Neural cell (in vitro differentiated cells): Measurements from ENCODE around the gene SCARB1. TPM values are rescaled to one million over a fixed set of nuclear protein-coding genes. Genes with fewer than 3 reads are reported as not detected.

ENCODE experiments used
- H2AFZ ChIP-seq: fragments of 200-600, 300-800 bp; sonication (generic), shearing (Covaris generic); 2 replicates; pipeline ENCODE4 v1.6.0; 2014; ENCODE audit warnings: low read depth, mild to moderate bottlenecking, antibody characterized with exemption, low read length, moderate library complexity
- H3F3A ChIP-seq: fragments of 200-600 bp; shearing (Covaris generic); 2 replicates; pipeline ENCODE4 v1.6.1; 2016; ENCODE audit warnings: mild to moderate bottlenecking, moderate library complexity, mixed read lengths, antibody characterized with exemption, low read length; ENCODE audit not compliant: insufficient read depth, poor library complexity, severe bottlenecking
- H3K27ac ChIP-seq: fragments of 200-600, 300-800 bp; sonication (generic), shearing (Covaris generic); 2 replicates; pipeline ENCODE4 v1.5.1; 2014; ENCODE audit warnings: mild to moderate bottlenecking, low read length, moderate library complexity
- H3K27me3 ChIP-seq: fragments of 300-800, 200-600 bp; sonication (generic), shearing (Covaris generic); 2 replicates; pipeline ENCODE4 v1.6.0; 2014; ENCODE audit warnings: mild to moderate bottlenecking, low read depth, low read length, moderate library complexity; ENCODE audit not compliant: insufficient read depth
- H3K36me3 ChIP-seq: fragments of 300-800, 200-600 bp; sonication (generic), shearing (Covaris generic); 2 replicates; pipeline ENCODE4 v1.5.1; 2014; ENCODE audit warnings: mild to moderate bottlenecking, antibody characterized with exemption, low read length, moderate library complexity; ENCODE audit not compliant: insufficient read depth
- H3K4me2 ChIP-seq: fragments of 300-800, 200-600 bp; sonication (generic), shearing (Covaris generic); 2 replicates; pipeline ENCODE4 v1.6.0; 2014; ENCODE audit warnings: mild to moderate bottlenecking, low read length
- H3K4me3 ChIP-seq: fragments of 300-800, 200-600 bp; sonication (generic), shearing (Covaris generic); 2 replicates; pipeline ENCODE4 v1.5.1; 2014; ENCODE audit warnings: mild to moderate bottlenecking, low read length, moderate library complexity
- H3K79me2 ChIP-seq: fragments of 200-600 bp; shearing (Covaris generic); replicated peaks from 2 replicates; pipeline ENCODE4 v1.6.0; 2014; ENCODE audit warnings: mild to moderate bottlenecking, low read length, moderate library complexity; ENCODE audit not compliant: insufficient read depth
- H3K9ac ChIP-seq: fragments of 300-800, 200-600 bp; sonication (generic), shearing (Covaris generic); 2 replicates; pipeline ENCODE4 v1.6.1; 2016; ENCODE audit warnings: mild to moderate bottlenecking, low read length, mixed read lengths
- H3K9me2 ChIP-seq: fragments of 200-600 bp; shearing (Covaris generic); 2 replicates; pipeline ENCODE4 v1.6.1; 2016; ENCODE audit warnings: mild to moderate bottlenecking, low read length, mixed read lengths; ENCODE audit not compliant: insufficient read depth
- H3K9me3 ChIP-seq: fragments of 200-600, 300-800 bp; sonication (generic), shearing (Covaris generic); 2 replicates; pipeline ENCODE4 v1.6.1; 2016; ENCODE audit warnings: mild to moderate bottlenecking, mixed run types, low read length, moderate library complexity, mixed read lengths
- H4K20me1 ChIP-seq: fragments of 200-600 bp; shearing (Covaris generic); 2 replicates; pipeline ENCODE4 v1.6.1; 2016; ENCODE audit warnings: mild to moderate bottlenecking, mixed run types; ENCODE audit not compliant: insufficient read depth
- EP300 ChIP-seq: fragments of 450-650 bp; conservative IDR thresholded peaks from 2 replicates; pipeline ENCODE4 v1.6.1; 2014; ENCODE audit warnings: antibody characterized with exemption, mild to moderate bottlenecking, moderate library complexity; ENCODE audit not compliant: poor library complexity, severe bottlenecking
- EZH2 ChIP-seq: fragments of 200-600, 300-800 bp; shearing (Covaris generic), sonication (generic); IDR thresholded peaks from 2 replicates; pipeline ENCODE4 v1.6.1; 2014; ENCODE audit warnings: antibody characterized with exemption, low read length, borderline replicate concordance, mild to moderate bottlenecking; ENCODE audit not compliant: insufficient read depth, poor library complexity, severe bottlenecking
- MXI1 ChIP-seq: fragments of 450-650 bp; conservative IDR thresholded peaks from 2 replicates; pipeline ENCODE4 v1.6.1; 2014; ENCODE audit warnings: antibody characterized with exemption, mild to moderate bottlenecking; ENCODE audit not compliant: poor library complexity, severe bottlenecking
- POLR2AphosphoS5 ChIP-seq: IDR thresholded peaks from 2 replicates; pipeline ENCODE4 v1.6.1; 2012
- RAD21 ChIP-seq: fragments of 450-650 bp; conservative IDR thresholded peaks from 2 replicates; pipeline ENCODE4 v1.6.1; 2014; ENCODE audit warnings: antibody characterized with exemption, mild to moderate bottlenecking, moderate library complexity
- SMC3 ChIP-seq: fragments of 450-650 bp; conservative IDR thresholded peaks from 2 replicates; pipeline ENCODE4 v1.6.1; 2014; ENCODE audit warnings: antibody characterized with exemption, mild to moderate bottlenecking, moderate library complexity; ENCODE audit not compliant: poor library complexity
- TAF1 ChIP-seq: IDR thresholded peaks from 2 replicates; pipeline ENCODE4 v1.6.1; 2012; ENCODE audit warnings: low read depth
- polyA plus RNA-seq: library from polyadenylated mRNA; depleted of rRNA; stranded (reverse); fragments of >200 nt; gene quantifications from 2 replicates; pipeline ENCODE4 v1.2.3, GENCODE V29; 2014
- TF ChIP-seq, protein P1 (sequence below): fragments of 450-650 bp; IDR thresholded peaks from 2 replicates; pipeline ENCODE4 v1.5.1; 2014; ENCODE audit warnings: antibody characterized with exemption, mild to moderate bottlenecking, moderate library complexity; ENCODE audit not compliant: poor library complexity, severe bottlenecking
- TF ChIP-seq, protein P2 (sequence below): IDR thresholded peaks from 2 replicates; pipeline ENCODE4 v1.6.1; 2012; ENCODE audit warnings: borderline replicate concordance

The SCARB1 gene
- polyA plus RNA-seq, 1 donor from 2014 or later = 5.8 TPM

- Histone ChIP-seq H2AFZ (no peak overlapping the region), H3K4me3 (no peak overlapping the region), H3K27ac (no peak overlapping the region), H3K9me3 (no peaks in the 10 kb centered on the region), H3K36me3 (no peaks in the 10 kb centered on the region), H3F3A (peaks cover 3% of the 10 kb centered on the region), H3K4me2 (no peak overlapping the region), H3K9ac (no peak overlapping the region), H4K20me1 (no peaks in the 10 kb centered on the region), H3K27me3 (no peaks in the 10 kb centered on the region), H3K9me2 (no peaks in the 10 kb centered on the region), H3K79me2 (no peaks in the 10 kb centered on the region)
- no peak for TF ChIP-seq TAF1
- TF ChIP-seq POLR2AphosphoS5 = no peak
- TF ChIP-seq EZH2 = no peak
- no peak for TF ChIP-seq MXI1
- TF ChIP-seq SMC3 = no peak
- no peak for TF ChIP-seq EP300
- TF ChIP-seq, protein P1, sequence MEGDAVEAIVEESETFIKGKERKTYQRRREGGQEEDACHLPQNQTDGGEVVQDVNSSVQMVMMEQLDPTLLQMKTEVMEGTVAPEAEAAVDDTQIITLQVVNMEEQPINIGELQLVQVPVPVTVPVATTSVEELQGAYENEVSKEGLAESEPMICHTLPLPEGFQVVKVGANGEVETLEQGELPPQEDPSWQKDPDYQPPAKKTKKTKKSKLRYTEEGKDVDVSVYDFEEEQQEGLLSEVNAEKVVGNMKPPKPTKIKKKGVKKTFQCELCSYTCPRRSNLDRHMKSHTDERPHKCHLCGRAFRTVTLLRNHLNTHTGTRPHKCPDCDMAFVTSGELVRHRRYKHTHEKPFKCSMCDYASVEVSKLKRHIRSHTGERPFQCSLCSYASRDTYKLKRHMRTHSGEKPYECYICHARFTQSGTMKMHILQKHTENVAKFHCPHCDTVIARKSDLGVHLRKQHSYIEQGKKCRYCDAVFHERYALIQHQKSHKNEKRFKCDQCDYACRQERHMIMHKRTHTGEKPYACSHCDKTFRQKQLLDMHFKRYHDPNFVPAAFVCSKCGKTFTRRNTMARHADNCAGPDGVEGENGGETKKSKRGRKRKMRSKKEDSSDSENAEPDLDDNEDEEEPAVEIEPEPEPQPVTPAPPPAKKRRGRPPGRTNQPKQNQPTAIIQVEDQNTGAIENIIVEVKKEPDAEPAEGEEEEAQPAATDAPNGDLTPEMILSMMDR = no peak
These were observed 113.5 kb downstream of the SCARB1 start for GRCh38 chr12:124750149-124750656.

GRCh38 chr12:124749725-124750124 lies 113.9 kb downstream of the SCARB1 start:
- no peak for TF ChIP-seq RAD21
- no peak for TF ChIP-seq TAF1
- TF ChIP-seq, protein P2, sequence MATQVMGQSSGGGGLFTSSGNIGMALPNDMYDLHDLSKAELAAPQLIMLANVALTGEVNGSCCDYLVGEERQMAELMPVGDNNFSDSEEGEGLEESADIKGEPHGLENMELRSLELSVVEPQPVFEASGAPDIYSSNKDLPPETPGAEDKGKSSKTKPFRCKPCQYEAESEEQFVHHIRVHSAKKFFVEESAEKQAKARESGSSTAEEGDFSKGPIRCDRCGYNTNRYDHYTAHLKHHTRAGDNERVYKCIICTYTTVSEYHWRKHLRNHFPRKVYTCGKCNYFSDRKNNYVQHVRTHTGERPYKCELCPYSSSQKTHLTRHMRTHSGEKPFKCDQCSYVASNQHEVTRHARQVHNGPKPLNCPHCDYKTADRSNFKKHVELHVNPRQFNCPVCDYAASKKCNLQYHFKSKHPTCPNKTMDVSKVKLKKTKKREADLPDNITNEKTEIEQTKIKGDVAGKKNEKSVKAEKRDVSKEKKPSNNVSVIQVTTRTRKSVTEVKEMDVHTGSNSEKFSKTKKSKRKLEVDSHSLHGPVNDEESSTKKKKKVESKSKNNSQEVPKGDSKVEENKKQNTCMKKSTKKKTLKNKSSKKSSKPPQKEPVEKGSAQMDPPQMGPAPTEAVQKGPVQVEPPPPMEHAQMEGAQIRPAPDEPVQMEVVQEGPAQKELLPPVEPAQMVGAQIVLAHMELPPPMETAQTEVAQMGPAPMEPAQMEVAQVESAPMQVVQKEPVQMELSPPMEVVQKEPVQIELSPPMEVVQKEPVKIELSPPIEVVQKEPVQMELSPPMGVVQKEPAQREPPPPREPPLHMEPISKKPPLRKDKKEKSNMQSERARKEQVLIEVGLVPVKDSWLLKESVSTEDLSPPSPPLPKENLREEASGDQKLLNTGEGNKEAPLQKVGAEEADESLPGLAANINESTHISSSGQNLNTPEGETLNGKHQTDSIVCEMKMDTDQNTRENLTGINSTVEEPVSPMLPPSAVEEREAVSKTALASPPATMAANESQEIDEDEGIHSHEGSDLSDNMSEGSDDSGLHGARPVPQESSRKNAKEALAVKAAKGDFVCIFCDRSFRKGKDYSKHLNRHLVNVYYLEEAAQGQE = no peak
- TF ChIP-seq POLR2AphosphoS5 = no peak
- TF ChIP-seq EP300 = no peak
- no peaks in the 10 kb centered on the region for H3K79me2 ChIP-seq
- no peak overlapping the region for H3K4me3 ChIP-seq
- H3K9ac ChIP-seq = no peak overlapping the region
- no peaks in the 10 kb centered on the region for H3K9me3 ChIP-seq
- no peaks in the 10 kb centered on the region for H3K36me3 ChIP-seq
- H3K9me2 ChIP-seq = no peaks in the 10 kb centered on the region
- H3K27me3 ChIP-seq = no peaks in the 10 kb centered on the region
- H4K20me1 ChIP-seq = no peaks in the 10 kb centered on the region
- H3K27ac ChIP-seq = no peak overlapping the region
- H2AFZ ChIP-seq = no peak overlapping the region
- peaks cover under 1% of the 10 kb centered on the region for H3F3A ChIP-seq
- H3K4me2 ChIP-seq = no peak overlapping the region
